ENCODE data around the gene ENPEP.
"Not testable (repeated sequence)": the region's sequence is repeated elsewhere in the genome, so short reads cannot be mapped to it uniquely, and the experiment has no call there.

ENPEP gene

GRCh38 chr4:110567214-110567613 is 91.3 kb downstream of the ENPEP start:
- ATAC-seq: no peak
- no peak for TF ChIP-seq CREB5 (CRISPR knock-in tag; IDR thresholded peaks at IDR 0.05; ENCODE audit: low read depth)
- TF ChIP-seq TSHZ2 (CRISPR knock-in tag; IDR thresholded peaks at IDR 0.05): no peak
- no peak for TF ChIP-seq CSRNP3 (CRISPR knock-in tag; IDR thresholded peaks at IDR 0.05)
- no peak for TF ChIP-seq SNAI2 (CRISPR knock-in tag; IDR thresholded peaks at IDR 0.05)
- TF ChIP-seq ISL1 (CRISPR knock-in tag; IDR thresholded peaks at IDR 0.05): no peak
- TF ChIP-seq ZNF8 (CRISPR knock-in tag; IDR thresholded peaks at IDR 0.05): no peak

- not testable (repeated sequence) for ATAC-seq
Measured at GRCh38 chr4:110576696-110577095, 100.7 kb downstream of the ENPEP start.

- peak; percentile 92 for ATAC-seq
Measured at GRCh38 chr4:110586131-110586850, 110.3 kb downstream of the ENPEP start.

GRCh38 chr4:110587666-110588285 is 111.8 kb downstream of the ENPEP start:
- no peak for ATAC-seq
- TF ChIP-seq ZC3H10 (CRISPR knock-in tag; IDR thresholded peaks at IDR 0.05) (no peak), TOX (CRISPR knock-in tag; IDR thresholded peaks at IDR 0.05; ENCODE audit: borderline replicate concordance) (no peak), OSR1 (CRISPR knock-in tag; IDR thresholded peaks at IDR 0.05) (no peak), SNAI2 (CRISPR knock-in tag; IDR thresholded peaks at IDR 0.05) (no peak), ZFP30 (CRISPR knock-in tag; IDR thresholded peaks at IDR 0.05) (no peak), ZFP3 (CRISPR knock-in tag; IDR thresholded peaks at IDR 0.05) (no peak), CREB5 (CRISPR knock-in tag; IDR thresholded peaks at IDR 0.05; ENCODE audit: low read depth) (no peak), ARNTL (CRISPR knock-in tag; IDR thresholded peaks at IDR 0.05; ENCODE audit: borderline replicate concordance, low read depth) (no peak), TSHZ2 (CRISPR knock-in tag; IDR thresholded peaks at IDR 0.05) (no peak)

More at GRCh38 chr4:110586131-110586850, 110.3 kb downstream of the ENPEP start:
- TF ChIP-seq CSDC2 (CRISPR knock-in tag; IDR thresholded peaks at IDR 0.05) (no peak), TOX (CRISPR knock-in tag; IDR thresholded peaks at IDR 0.05; ENCODE audit: borderline replicate concordance) (no peak), RARB (CRISPR knock-in tag; IDR thresholded peaks at IDR 0.05) (no peak), ZFP30 (CRISPR knock-in tag; IDR thresholded peaks at IDR 0.05) (no peak), POU6F1 (CRISPR knock-in tag; IDR thresholded peaks at IDR 0.05; ENCODE audit: borderline replicate concordance, low read depth) (no peak), ZNF565 (CRISPR knock-in tag; conservative IDR thresholded peaks at IDR 0.05; ENCODE audit: low read depth) (no peak), GLIS3 (CRISPR knock-in tag; IDR thresholded peaks at IDR 0.05) (no peak), PATZ1 (CRISPR knock-in tag; IDR thresholded peaks at IDR 0.05; ENCODE audit: borderline replicate concordance) (no peak), ESRRG (CRISPR knock-in tag; IDR thresholded peaks at IDR 0.05) (no peak), ZNF70 (CRISPR knock-in tag; IDR thresholded peaks at IDR 0.05) (no peak), OSR1 (CRISPR knock-in tag; IDR thresholded peaks at IDR 0.05) (no peak)
